Measurements from ENCODE around the gene SOX8.

DNA sequence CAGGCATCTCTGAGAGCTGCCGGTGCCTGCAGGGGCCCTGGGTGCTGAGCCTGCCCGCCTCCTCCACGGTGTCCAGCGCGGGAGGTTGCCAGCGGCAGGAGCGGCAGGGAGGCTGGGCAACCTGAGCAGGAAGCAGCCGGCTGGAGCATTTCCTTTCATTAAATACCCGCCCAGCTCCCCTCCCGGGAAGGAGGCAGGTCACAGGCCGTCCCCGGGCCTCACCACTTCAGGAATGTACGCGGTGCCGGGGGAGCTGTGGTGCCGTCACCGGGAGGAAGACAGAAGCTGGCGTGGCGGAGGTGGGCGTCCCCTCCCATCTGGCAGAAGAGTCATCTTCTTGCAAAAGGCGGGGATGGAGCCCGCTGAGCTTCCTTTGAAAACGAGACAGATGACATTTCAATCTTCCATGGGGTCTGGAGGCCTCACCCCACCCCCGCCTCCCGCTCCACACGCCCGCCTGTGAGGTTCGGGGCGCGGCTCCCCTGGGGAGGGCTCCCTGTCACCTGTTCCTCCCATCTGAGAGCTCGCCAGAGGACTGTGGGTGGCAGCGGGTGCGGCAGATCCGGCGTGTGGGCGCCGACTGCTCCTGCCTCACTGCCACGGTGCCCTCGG, 16.0 kb downstream of the SOX8 start:
- no peak for TF ChIP-seq EZH2 (IDR thresholded peaks at IDR 0.05; ENCODE audit: low read depth)
- TF ChIP-seq, protein P1, sequence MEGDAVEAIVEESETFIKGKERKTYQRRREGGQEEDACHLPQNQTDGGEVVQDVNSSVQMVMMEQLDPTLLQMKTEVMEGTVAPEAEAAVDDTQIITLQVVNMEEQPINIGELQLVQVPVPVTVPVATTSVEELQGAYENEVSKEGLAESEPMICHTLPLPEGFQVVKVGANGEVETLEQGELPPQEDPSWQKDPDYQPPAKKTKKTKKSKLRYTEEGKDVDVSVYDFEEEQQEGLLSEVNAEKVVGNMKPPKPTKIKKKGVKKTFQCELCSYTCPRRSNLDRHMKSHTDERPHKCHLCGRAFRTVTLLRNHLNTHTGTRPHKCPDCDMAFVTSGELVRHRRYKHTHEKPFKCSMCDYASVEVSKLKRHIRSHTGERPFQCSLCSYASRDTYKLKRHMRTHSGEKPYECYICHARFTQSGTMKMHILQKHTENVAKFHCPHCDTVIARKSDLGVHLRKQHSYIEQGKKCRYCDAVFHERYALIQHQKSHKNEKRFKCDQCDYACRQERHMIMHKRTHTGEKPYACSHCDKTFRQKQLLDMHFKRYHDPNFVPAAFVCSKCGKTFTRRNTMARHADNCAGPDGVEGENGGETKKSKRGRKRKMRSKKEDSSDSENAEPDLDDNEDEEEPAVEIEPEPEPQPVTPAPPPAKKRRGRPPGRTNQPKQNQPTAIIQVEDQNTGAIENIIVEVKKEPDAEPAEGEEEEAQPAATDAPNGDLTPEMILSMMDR (conservative IDR thresholded peaks at IDR 0.05), result no peak

All from PC-9 (cell line).